ENCODE measurements around the gene RYR2.

GRCh38 chr1:237281481-237281880 is 239.5 kb downstream of the RYR2 start:
- TF ChIP-seq EZH2 (IDR thresholded peaks at IDR 0.05; ENCODE audit: insufficient read depth, poor library complexity, severe bottlenecking) = no peak
- TF ChIP-seq EZH2phosphoT487 (IDR thresholded peaks at IDR 0.05; ENCODE audit: insufficient read depth, low read depth) = no peak
